ENCODE data around the gene PRR20G. TPM values are rescaled to one million over a fixed set of nuclear protein-coding genes. Genes with fewer than 3 reads are reported as not detected.

PRR20G gene
- total RNA-seq: not detected in 2 replicates

DNA sequence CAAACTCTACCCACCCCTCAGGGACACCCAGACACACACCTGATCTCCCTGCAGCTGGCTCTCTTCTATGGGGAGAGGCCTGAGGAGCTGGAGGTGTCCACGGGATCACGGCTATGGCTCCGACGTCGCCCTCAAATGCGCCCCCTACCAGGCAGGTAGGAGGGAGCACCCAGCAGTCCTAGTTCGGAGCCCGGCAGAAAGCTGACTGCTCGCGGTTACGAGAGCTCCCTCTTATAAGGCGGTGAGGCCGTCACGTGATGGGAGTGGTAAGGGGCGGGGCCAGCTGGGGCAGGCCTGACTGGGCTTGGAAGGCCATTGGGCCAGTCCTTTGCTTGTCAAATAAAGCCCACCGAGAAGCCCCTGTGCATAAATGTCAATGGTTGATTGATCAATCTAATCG, at the start of gene PRR20G:
TSS of gene PRR20G (minus strand) at position 207 of the 400 bp plus-strand sequence. CDS start 681 bp downstream, outside the sequence.
- Histone ChIP-seq H3K4me1 (ENCODE audit: insufficient read depth, low read length) (no peaks in the 10 kb centered on the region), H3K4me3 (ENCODE audit: insufficient read depth, low read length) (peak within 1 kb of the TSS; percentile 57), H3K27me3 (ENCODE audit: insufficient read depth, low read length) (peaks cover 3% of the 10 kb centered on the region), H3K36me3 (ENCODE audit: insufficient read depth, low read length) (no peaks in the 10 kb centered on the region), H2AFZ (ENCODE audit: low read length) (no peak within 1 kb of the TSS), H4K20me1 (ENCODE audit: insufficient read depth, low read length) (no peaks in the 10 kb centered on the region), H3K27ac (ENCODE audit: low read depth, low read length) (no peak within 1 kb of the TSS), H3K79me2 (ENCODE audit: insufficient read depth, low read length) (no peaks in the 10 kb centered on the region), H3K9me3 (ENCODE audit: low read depth, low read length) (no peaks in the 10 kb centered on the region), H3K4me2 (ENCODE audit: insufficient read depth, low read length) (no peak within 1 kb of the TSS)
- no peak for DNase-seq (ENCODE audit: insufficient read length, low spot score, missing footprints)
- TF ChIP-seq, protein P1, sequence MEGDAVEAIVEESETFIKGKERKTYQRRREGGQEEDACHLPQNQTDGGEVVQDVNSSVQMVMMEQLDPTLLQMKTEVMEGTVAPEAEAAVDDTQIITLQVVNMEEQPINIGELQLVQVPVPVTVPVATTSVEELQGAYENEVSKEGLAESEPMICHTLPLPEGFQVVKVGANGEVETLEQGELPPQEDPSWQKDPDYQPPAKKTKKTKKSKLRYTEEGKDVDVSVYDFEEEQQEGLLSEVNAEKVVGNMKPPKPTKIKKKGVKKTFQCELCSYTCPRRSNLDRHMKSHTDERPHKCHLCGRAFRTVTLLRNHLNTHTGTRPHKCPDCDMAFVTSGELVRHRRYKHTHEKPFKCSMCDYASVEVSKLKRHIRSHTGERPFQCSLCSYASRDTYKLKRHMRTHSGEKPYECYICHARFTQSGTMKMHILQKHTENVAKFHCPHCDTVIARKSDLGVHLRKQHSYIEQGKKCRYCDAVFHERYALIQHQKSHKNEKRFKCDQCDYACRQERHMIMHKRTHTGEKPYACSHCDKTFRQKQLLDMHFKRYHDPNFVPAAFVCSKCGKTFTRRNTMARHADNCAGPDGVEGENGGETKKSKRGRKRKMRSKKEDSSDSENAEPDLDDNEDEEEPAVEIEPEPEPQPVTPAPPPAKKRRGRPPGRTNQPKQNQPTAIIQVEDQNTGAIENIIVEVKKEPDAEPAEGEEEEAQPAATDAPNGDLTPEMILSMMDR (IDR thresholded peaks at IDR 0.05; ENCODE audit: extremely low read depth, low read depth, low read length): no peak

DNA sequence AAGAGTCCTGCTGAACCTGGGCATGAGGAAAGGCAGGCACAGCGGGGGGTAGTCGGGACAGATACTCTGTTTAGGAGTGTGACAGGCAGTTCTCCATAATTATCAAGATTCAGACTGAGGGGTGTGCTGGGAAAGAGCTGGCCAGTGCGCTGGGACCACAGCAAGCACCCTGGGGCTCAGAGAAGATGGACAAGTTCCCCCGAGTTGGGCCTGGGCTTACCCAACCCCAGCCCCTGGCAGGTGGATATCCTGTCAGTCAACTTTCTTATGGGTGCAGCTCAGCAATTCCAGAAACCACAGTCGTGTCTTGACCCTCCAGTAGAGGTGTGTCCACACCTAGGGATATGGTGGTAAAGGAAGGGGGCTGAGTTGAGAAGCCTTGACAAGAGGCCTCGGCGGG, 49.2 kb upstream of the PRR20G start:
- no peak overlapping the region for H3K4me3 ChIP-seq (ENCODE audit: insufficient read depth, low read length)
- H3K27me3 ChIP-seq (ENCODE audit: insufficient read depth, low read length): peaks cover 41% of the 10 kb centered on the region
- TF ChIP-seq, protein P1 (IDR thresholded peaks at IDR 0.05; ENCODE audit: extremely low read depth, low read depth, low read length): no peak

DNA sequence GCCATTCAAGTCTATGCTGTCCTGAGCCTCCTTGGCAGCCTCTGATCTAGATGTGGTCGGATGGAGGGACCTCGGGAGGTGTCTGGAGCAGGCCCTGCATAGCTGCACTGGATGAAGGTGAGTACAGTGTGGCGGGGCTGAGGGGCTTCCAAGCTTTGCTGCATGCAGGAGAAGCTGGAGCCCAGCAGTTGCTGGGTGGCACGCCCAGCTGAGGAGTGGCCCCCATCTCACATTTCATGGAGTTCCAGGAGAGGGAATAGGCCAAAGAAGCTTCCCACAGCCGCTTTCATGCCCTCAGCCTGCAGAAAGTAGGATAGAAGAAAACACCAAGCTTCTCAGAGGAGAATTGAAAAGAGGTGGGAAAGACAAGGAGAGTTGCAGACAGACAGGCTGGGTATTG, 48.3 kb upstream of the PRR20G start:
- no peak for DNase-seq (ENCODE audit: insufficient read length, low spot score, missing footprints)
- no peaks in the 10 kb centered on the region for H3K79me2 ChIP-seq (ENCODE audit: insufficient read depth, low read length)
- H2AFZ ChIP-seq (ENCODE audit: low read length): no peak overlapping the region
- H4K20me1 ChIP-seq (ENCODE audit: insufficient read depth, low read length): no peaks in the 10 kb centered on the region
- no peak overlapping the region for H3K4me3 ChIP-seq (ENCODE audit: insufficient read depth, low read length)
- no peaks in the 10 kb centered on the region for H3K36me3 ChIP-seq (ENCODE audit: insufficient read depth, low read length)
- H3K4me1 ChIP-seq (ENCODE audit: insufficient read depth, low read length): no peaks in the 10 kb centered on the region
- TF ChIP-seq, protein P1 (IDR thresholded peaks at IDR 0.05; ENCODE audit: extremely low read depth, low read depth, low read length): no peak
- no peak overlapping the region for H3K27ac ChIP-seq (ENCODE audit: low read depth, low read length)
- H3K9me3 ChIP-seq (ENCODE audit: low read depth, low read length): no peaks in the 10 kb centered on the region
- no peak overlapping the region for H3K4me2 ChIP-seq (ENCODE audit: insufficient read depth, low read length)
- H3K27me3 ChIP-seq (ENCODE audit: insufficient read depth, low read length): peaks cover 38% of the 10 kb centered on the region

More for the DNA sequence above, 49.2 kb upstream of the PRR20G start:
- H2AFZ ChIP-seq (ENCODE audit: low read length): no peak overlapping the region
- no peaks in the 10 kb centered on the region for H3K9me3 ChIP-seq (ENCODE audit: low read depth, low read length)
- H3K4me1 ChIP-seq (ENCODE audit: insufficient read depth, low read length): no peaks in the 10 kb centered on the region
- H4K20me1 ChIP-seq (ENCODE audit: insufficient read depth, low read length): no peaks in the 10 kb centered on the region
- no peaks in the 10 kb centered on the region for H3K36me3 ChIP-seq (ENCODE audit: insufficient read depth, low read length)
- no peak for DNase-seq (ENCODE audit: insufficient read length, low spot score, missing footprints)
- H3K79me2 ChIP-seq (ENCODE audit: insufficient read depth, low read length): no peaks in the 10 kb centered on the region
- no peak overlapping the region for H3K27ac ChIP-seq (ENCODE audit: low read depth, low read length)
- no peak overlapping the region for H3K4me2 ChIP-seq (ENCODE audit: insufficient read depth, low read length)

DNA sequence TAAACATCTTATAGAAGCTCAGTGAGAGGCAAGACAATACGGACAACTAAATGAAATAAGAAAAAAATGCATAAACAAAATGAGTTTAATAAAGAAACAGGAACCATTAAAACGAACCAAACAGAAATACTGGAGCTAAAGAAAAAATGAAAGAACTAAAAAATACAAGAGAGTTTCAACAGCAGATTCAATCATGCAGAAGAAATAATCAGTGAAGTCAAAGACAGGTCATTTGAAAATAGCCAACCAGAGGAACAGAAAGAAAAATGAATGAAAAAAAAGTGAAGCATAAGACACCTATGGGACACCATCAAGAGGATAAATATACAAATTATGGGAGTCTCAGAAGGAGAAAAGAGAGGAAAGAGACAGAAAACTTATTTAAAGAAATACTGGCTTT, 42.5 kb upstream of the PRR20G start:
- Histone ChIP-seq H2AFZ (ENCODE audit: low read length) (no peak overlapping the region), H3K27ac (ENCODE audit: low read depth, low read length) (no peak overlapping the region), H3K4me3 (ENCODE audit: insufficient read depth, low read length) (no peak overlapping the region), H3K27me3 (ENCODE audit: insufficient read depth, low read length) (peaks cover 3% of the 10 kb centered on the region), H3K9me3 (ENCODE audit: low read depth, low read length) (peaks cover 4% of the 10 kb centered on the region), H3K36me3 (ENCODE audit: insufficient read depth, low read length) (no peaks in the 10 kb centered on the region), H3K79me2 (ENCODE audit: insufficient read depth, low read length) (no peaks in the 10 kb centered on the region), H3K4me2 (ENCODE audit: insufficient read depth, low read length) (no peak overlapping the region), H3K4me1 (ENCODE audit: insufficient read depth, low read length) (no peaks in the 10 kb centered on the region), H4K20me1 (ENCODE audit: insufficient read depth, low read length) (no peaks in the 10 kb centered on the region)
- TF ChIP-seq, protein P1 (IDR thresholded peaks at IDR 0.05; ENCODE audit: extremely low read depth, low read depth, low read length): no peak
- no peak for DNase-seq (ENCODE audit: insufficient read length, low spot score, missing footprints)

Data from osteoblast (primary cell).